Measurements from ENCODE around the gene MRPS17. TPM values are rescaled to one million over a fixed set of nuclear protein-coding genes. Genes with fewer than 3 reads are reported as not detected.

The MRPS17 gene
- total and polyA plus RNA-seq, 2 donors (not counting 1 experiment from before 2014, with no cell fraction given) = 4.2 to 13.0 TPM

DNA sequence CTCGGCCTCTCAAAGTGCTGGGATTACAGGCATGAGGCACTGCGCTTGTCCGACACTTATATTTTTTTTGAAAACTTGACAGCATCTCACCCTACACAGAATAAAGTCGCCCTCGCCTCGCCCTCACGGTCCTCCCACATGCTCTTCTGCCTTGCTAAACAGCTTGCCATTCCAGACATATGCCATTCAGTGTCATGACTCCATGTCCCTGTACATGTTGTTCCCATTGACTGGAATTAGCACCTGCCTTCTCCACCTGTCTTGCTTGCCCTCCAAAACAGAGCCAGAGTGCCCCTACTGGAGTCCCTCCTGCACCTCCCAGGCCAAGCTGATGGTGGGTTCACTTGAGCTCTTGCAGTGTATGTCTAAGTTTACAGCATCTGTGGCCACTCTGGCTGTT, 18.9 kb downstream of the MRPS17 start:
- no peaks in the 10 kb centered on the region for H3K9me3 ChIP-seq (ENCODE audit: control extremely low read depth in 1 of 3, control insufficient read depth in 2 of 3, insufficient read depth in 1 of 3, low read length in 2 of 3)
- no peak overlapping the region for H3K9ac ChIP-seq (ENCODE audit: low read length)
- TF ChIP-seq EZH2 (IDR thresholded peaks at IDR 0.05; ENCODE audit: borderline replicate concordance, insufficient read depth, low read depth, low read length, poor library complexity, severe bottlenecking) = no peak
- H4K20me1 ChIP-seq (ENCODE audit: control insufficient read depth, insufficient read depth, low read length, poor library complexity, severe bottlenecking) = peaks cover 45% of the 10 kb centered on the region
- no peak overlapping the region for H3K27ac ChIP-seq (ENCODE audit: low read length in 2 of 2)
- CTCF ChIA-PET = no interaction called here
- no peaks in the 10 kb centered on the region for H3K4me1 ChIP-seq (ENCODE audit: control insufficient read depth in 2 of 2, insufficient read depth in 2 of 2, low read length in 2 of 2)
- POLR2A ChIA-PET = no interaction called here
- 96% methylated on average over 7 of the region's 7 CpGs for WGBS (ENCODE audit: insufficient coverage)
- H3K27me3 Mint-ChIP-seq = no peaks in the 10 kb centered on the region
- ATAC-seq (ENCODE audit: low read depth) (no peak), DNase-seq (no peak)
- no peak overlapping the region for H2AFZ ChIP-seq (ENCODE audit: insufficient read depth, low read depth, low read length, poor library complexity, severe bottlenecking)
- peaks cover 2 to 3% of the 10 kb centered on the region in 2 experiments for H3K36me3 ChIP-seq (replicated peaks in 1 of 2; ENCODE audit: control extremely low read depth in 1 of 2, control insufficient read depth in 1 of 2, extremely low read depth in 1 of 2, insufficient read depth in 2 of 2, low read length in 1 of 2)
- no peak overlapping the region for H3K4me3 Mint-ChIP-seq
- H3K4me2 ChIP-seq (replicated peaks; ENCODE audit: low read depth, low read length, poor library complexity, severe bottlenecking) = no peak overlapping the region
- H3K4me1 Mint-ChIP-seq = peaks cover 34% of the 10 kb centered on the region
- H3K9me3 Mint-ChIP-seq (ENCODE audit: insufficient read depth) = no peaks in the 10 kb centered on the region
- no peak overlapping the region for H3K27ac Mint-ChIP-seq
- H3K79me2 ChIP-seq (ENCODE audit: control insufficient read depth, insufficient read depth, low read length) = peaks cover 56% of the 10 kb centered on the region
- no peaks in the 10 kb centered on the region for H3K27me3 ChIP-seq (replicated peaks in 1 of 4; ENCODE audit: control extremely low read depth in 1 of 4, control insufficient read depth in 3 of 4, insufficient read depth in 4 of 4, low read length in 3 of 4)
- intact Hi-C loops (cut with micrococcal nuclease) = no loop called here
- H3K4me3 ChIP-seq (ENCODE audit: control extremely low read depth in 1 of 5, extremely low read depth in 1 of 5, insufficient read depth in 1 of 5, low read depth in 2 of 5, low read length in 4 of 5) = no peak overlapping the region

GRCh38 chr7:55970978-55971377, 19.3 kb downstream of the MRPS17 start:
- no peak for DNase-seq
- H3K27me3 ChIP-seq (replicated peaks in 1 of 4; ENCODE audit: control extremely low read depth in 1 of 4, control insufficient read depth in 3 of 4, insufficient read depth in 4 of 4, low read length in 3 of 4) = no peaks in the 10 kb centered on the region
- ChIA-PET POLR2A (no interaction called here), CTCF (interaction anchor here (1.1 kb wide), 1 partner anchor 13 kb away, joined by 3 read pairs; no protein-coding TSS in a partner anchor)
- H3K36me3 ChIP-seq (replicated peaks in 1 of 2; ENCODE audit: control extremely low read depth in 1 of 2, control insufficient read depth in 1 of 2, extremely low read depth in 1 of 2, insufficient read depth in 2 of 2, low read length in 1 of 2) = peaks cover 2 to 3% of the 10 kb centered on the region in 2 experiments
- intact Hi-C loops (cut with micrococcal nuclease) = no loop called here
- no peak for ATAC-seq (ENCODE audit: low read depth)
- no peaks in the 10 kb centered on the region for H3K9me3 ChIP-seq (ENCODE audit: control extremely low read depth in 1 of 3, control insufficient read depth in 2 of 3, insufficient read depth in 1 of 3, low read length in 2 of 3)
- Mint-ChIP-seq H3K27me3 (no peaks in the 10 kb centered on the region), H3K9me3 (ENCODE audit: insufficient read depth) (no peaks in the 10 kb centered on the region), H3K27ac (no peak overlapping the region), H3K4me1 (peaks cover 30% of the 10 kb centered on the region), H3K4me3 (no peak overlapping the region)
- H4K20me1 ChIP-seq (ENCODE audit: control insufficient read depth, insufficient read depth, low read length, poor library complexity, severe bottlenecking) = peaks cover 48% of the 10 kb centered on the region
- peaks cover 54% of the 10 kb centered on the region for H3K79me2 ChIP-seq (ENCODE audit: control insufficient read depth, insufficient read depth, low read length)
- no peak overlapping the region for H3K4me3 ChIP-seq (ENCODE audit: control extremely low read depth in 1 of 5, extremely low read depth in 1 of 5, insufficient read depth in 1 of 5, low read depth in 2 of 5, low read length in 4 of 5)
- no peak overlapping the region for H2AFZ ChIP-seq (ENCODE audit: insufficient read depth, low read depth, low read length, poor library complexity, severe bottlenecking)
- no peak overlapping the region for H3K9ac ChIP-seq (ENCODE audit: low read length)
- TF ChIP-seq, protein P1, sequence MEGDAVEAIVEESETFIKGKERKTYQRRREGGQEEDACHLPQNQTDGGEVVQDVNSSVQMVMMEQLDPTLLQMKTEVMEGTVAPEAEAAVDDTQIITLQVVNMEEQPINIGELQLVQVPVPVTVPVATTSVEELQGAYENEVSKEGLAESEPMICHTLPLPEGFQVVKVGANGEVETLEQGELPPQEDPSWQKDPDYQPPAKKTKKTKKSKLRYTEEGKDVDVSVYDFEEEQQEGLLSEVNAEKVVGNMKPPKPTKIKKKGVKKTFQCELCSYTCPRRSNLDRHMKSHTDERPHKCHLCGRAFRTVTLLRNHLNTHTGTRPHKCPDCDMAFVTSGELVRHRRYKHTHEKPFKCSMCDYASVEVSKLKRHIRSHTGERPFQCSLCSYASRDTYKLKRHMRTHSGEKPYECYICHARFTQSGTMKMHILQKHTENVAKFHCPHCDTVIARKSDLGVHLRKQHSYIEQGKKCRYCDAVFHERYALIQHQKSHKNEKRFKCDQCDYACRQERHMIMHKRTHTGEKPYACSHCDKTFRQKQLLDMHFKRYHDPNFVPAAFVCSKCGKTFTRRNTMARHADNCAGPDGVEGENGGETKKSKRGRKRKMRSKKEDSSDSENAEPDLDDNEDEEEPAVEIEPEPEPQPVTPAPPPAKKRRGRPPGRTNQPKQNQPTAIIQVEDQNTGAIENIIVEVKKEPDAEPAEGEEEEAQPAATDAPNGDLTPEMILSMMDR (IDR thresholded peaks at IDR 0.05) = no peak
- TF ChIP-seq EZH2 (IDR thresholded peaks at IDR 0.05; ENCODE audit: borderline replicate concordance, insufficient read depth, low read depth, low read length, poor library complexity, severe bottlenecking) = no peak
- H3K4me2 ChIP-seq (replicated peaks; ENCODE audit: low read depth, low read length, poor library complexity, severe bottlenecking) = no peak overlapping the region
- WGBS (ENCODE audit: insufficient coverage) = 94% methylated on average over 5 of the region's 8 CpGs
- no peaks in the 10 kb centered on the region for H3K4me1 ChIP-seq (ENCODE audit: control insufficient read depth in 2 of 2, insufficient read depth in 2 of 2, low read length in 2 of 2)
- H3K27ac ChIP-seq (ENCODE audit: low read length in 2 of 2) = no peak overlapping the region
